OCI-LY3 (cell line): ENCODE measurements around the gene MRPL10.

Experiments
- CTCF ChIP-seq: fragments of 200-600, 300-600 bp; sonication (generic); IDR thresholded peaks from 2 replicates; pipeline ENCODE4 v1.5.1; 2014; ENCODE audit warnings: antibody characterized with exemption, low read length, low read depth
- EZH2phosphoT487 ChIP-seq: fragments of 200-600 bp; shearing (Covaris generic); IDR thresholded peaks from 2 replicates; pipeline ENCODE4 v1.6.1; 2018; ENCODE audit warnings: antibody characterized with exemption, mixed run types, low read depth

GRCh38 chr17:47792457-47792856, 38.9 kb downstream of the MRPL10 start:
- TF ChIP-seq CTCF (no peak), EZH2phosphoT487 (no peak)
